Gastroesophageal sphincter (tissue), 3 donors: ENCODE measurements around the gene CYP4F2.

ENCODE experiments used
- CTCF ChIP-seq, 4 experiments: fragments of 200-600 bp in 2 of 4; fragments of 450-650 bp in 2 of 4; sonication (generic) in 1 of 4; IDR thresholded peaks; one replicate each; pipeline ENCODE4 v1.5.1; 2017 to 2019; ENCODE audit warnings: antibody characterized with exemption in 4 of 4, mild to moderate bottlenecking in 2 of 4, moderate library complexity in 2 of 4
- EP300 ChIP-seq: sonication (generic); formaldehyde crosslinking; IDR thresholded peaks from one replicate; pipeline ENCODE4 v1.6.1; 2017; ENCODE audit warnings: antibody characterized with exemption, mild to moderate bottlenecking
- POLR2A ChIP-seq, 2 donors: fragments of 450-650 bp; IDR thresholded peaks; one replicate each; pipeline ENCODE4 v1.6.1; 2017; ENCODE audit warnings: antibody characterized with exemption in 2 of 2, mild to moderate bottlenecking in 2 of 2, moderate library complexity in 1 of 2
- POLR2AphosphoS5 ChIP-seq: sonication (generic); formaldehyde crosslinking; IDR thresholded peaks from one replicate; pipeline ENCODE4 v1.6.1; 2017; ENCODE audit warnings: antibody characterized with exemption

- TF ChIP-seq CTCF (IDR thresholded peaks at IDR 0.05) (no peak), POLR2A (IDR thresholded peaks at IDR 0.05) (no peak), EP300 (no peak), POLR2AphosphoS5 (no peak)
Observed at GRCh38 chr19:15892012-15892411, 5.9 kb downstream of the CYP4F2 start.
